ENCODE measurements around the gene LRRFIP1.

DNA sequence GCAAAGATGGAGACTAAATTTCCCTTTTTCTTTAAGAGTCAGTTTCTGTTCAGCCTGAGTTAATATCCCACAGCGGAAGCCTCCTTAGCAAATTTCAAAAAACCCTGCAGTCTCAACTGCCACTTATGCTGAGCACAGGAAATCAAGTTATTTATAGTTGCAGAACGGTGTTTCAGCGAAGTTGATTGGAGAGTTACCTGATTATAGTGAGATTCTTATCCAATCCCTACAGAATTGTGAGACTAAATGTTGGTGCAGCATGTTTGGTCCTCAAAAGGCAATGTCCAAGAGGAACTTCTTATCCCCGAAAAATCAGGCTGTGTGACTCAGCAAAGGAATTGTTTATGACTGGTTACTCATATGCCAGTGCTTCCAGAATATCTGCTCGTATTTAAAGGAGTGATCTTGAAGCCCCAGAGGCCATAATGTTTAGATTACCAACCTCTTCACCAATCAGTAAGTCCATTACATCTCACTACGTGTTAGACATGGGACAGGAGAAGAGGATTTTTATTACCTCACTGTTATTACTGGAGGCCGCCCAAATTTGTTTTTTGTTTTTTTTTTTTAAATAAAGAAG lies 67.9 kb downstream of the LRRFIP1 start:
- TF ChIP-seq, protein P1, sequence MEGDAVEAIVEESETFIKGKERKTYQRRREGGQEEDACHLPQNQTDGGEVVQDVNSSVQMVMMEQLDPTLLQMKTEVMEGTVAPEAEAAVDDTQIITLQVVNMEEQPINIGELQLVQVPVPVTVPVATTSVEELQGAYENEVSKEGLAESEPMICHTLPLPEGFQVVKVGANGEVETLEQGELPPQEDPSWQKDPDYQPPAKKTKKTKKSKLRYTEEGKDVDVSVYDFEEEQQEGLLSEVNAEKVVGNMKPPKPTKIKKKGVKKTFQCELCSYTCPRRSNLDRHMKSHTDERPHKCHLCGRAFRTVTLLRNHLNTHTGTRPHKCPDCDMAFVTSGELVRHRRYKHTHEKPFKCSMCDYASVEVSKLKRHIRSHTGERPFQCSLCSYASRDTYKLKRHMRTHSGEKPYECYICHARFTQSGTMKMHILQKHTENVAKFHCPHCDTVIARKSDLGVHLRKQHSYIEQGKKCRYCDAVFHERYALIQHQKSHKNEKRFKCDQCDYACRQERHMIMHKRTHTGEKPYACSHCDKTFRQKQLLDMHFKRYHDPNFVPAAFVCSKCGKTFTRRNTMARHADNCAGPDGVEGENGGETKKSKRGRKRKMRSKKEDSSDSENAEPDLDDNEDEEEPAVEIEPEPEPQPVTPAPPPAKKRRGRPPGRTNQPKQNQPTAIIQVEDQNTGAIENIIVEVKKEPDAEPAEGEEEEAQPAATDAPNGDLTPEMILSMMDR (IDR thresholded peaks at IDR 0.05; ENCODE audit: low read depth, low read length, poor library complexity, severe bottlenecking) = no peak
- no peak for TF ChIP-seq EZH2phosphoT487 (IDR thresholded peaks at IDR 0.05; ENCODE audit: borderline replicate concordance, low read length)
